OCI-LY7 (cell line): ENCODE results near the gene SAT1. TPM values are rescaled to one million over a fixed set of nuclear protein-coding genes. Genes with fewer than 3 reads are reported as not detected.

ENCODE experiments used
- BruUV-seq: library from RNA; stranded (reverse); fragments of 400-500 nt; replicated peaks from 2 replicates; lab custom pipeline; 2021; lab: Mats Ljungman, UMichigan
- CTCF ChIA-PET: fragments of 300-600 bp; sonication (Branson Sonifier 250); formaldehyde crosslinking; loops from one replicate; lab custom pipeline; 2022; ENCODE audit warnings: antibody characterized with exemption; ENCODE audit not compliant: unreplicated experiment; lab: Charles Lee
- POLR2A ChIA-PET: fragments of 300-600 bp; sonication (Branson Sonifier 250); formaldehyde crosslinking; loops from one replicate; lab custom pipeline; 2022; ENCODE audit warnings: antibody characterized with exemption; lab: Charles Lee
- DNase-seq: peaks from one replicate; pipeline ENCODE4 v3.0.0-alpha.2; 2015; ENCODE audit warnings: low spot score
- H2AFZ ChIP-seq: fragments of 200-600 bp; sonication (generic), shearing (Covaris generic); 2 replicates; pipeline ENCODE4 v1.6.1; 2014; ENCODE audit warnings: mild to moderate bottlenecking, antibody characterized with exemption, low read length, moderate library complexity
- H3K27ac ChIP-seq: fragments of 200-600 bp; sonication (generic); 2 replicates; pipeline ENCODE4 v1.5.1; 2014; ENCODE audit warnings: mixed run types, low read depth, mild to moderate bottlenecking, moderate library complexity, low read length, inconsistent platforms; ENCODE audit not compliant: poor library complexity, severe bottlenecking
- H3K36me3 ChIP-seq: fragments of 200-600 bp; sonication (generic); 2 replicates; pipeline ENCODE4 v1.6.1; 2014; ENCODE audit warnings: mild to moderate bottlenecking, antibody characterized with exemption, low read length, moderate library complexity, mixed read lengths; ENCODE audit not compliant: insufficient read depth
- H3K4me1 ChIP-seq: fragments of 200-600 bp; sonication (generic); 2 replicates; pipeline ENCODE4 v1.5.1; 2014; ENCODE audit warnings: mild to moderate bottlenecking, low read length; ENCODE audit not compliant: insufficient read depth, poor library complexity, severe bottlenecking
- H3K4me2 ChIP-seq: fragments of 200-600 bp; sonication (generic); 2 replicates; pipeline ENCODE4 v1.6.1; 2014; ENCODE audit warnings: mild to moderate bottlenecking, low read length
- H3K4me3 ChIP-seq: fragments of 200-600 bp; sonication (generic); 2 replicates; pipeline ENCODE4 v1.5.1; 2014; ENCODE audit warnings: mild to moderate bottlenecking, low read depth, low read length; ENCODE audit not compliant: poor library complexity, severe bottlenecking
- H3K79me2 ChIP-seq: fragments of 200-600 bp; sonication (generic); 2 replicates; pipeline ENCODE4 v1.6.1; 2016; ENCODE audit warnings: low read depth, mild to moderate bottlenecking, low read length, moderate library complexity, mixed read lengths; ENCODE audit not compliant: insufficient read depth
- H3K9me2 ChIP-seq: fragments of 200-600 bp; sonication (generic); 2 replicates; pipeline ENCODE4 v1.6.1; 2016; ENCODE audit warnings: mild to moderate bottlenecking, low read length, mixed read lengths; ENCODE audit not compliant: insufficient read depth
- H3K9me3 ChIP-seq: fragments of 200-600 bp; sonication (generic); 2 replicates; pipeline ENCODE4 v1.6.1; 2014; ENCODE audit warnings: mild to moderate bottlenecking, mixed run types, low read length, mixed read lengths
- H4K20me1 ChIP-seq: fragments of 200-600 bp; sonication (generic); 2 replicates; pipeline ENCODE4 v1.6.1; 2014; ENCODE audit warnings: mild to moderate bottlenecking, antibody characterized with exemption, low read length, moderate library complexity, mixed read lengths; ENCODE audit not compliant: insufficient read depth
- CTCF ChIP-seq: fragments of 200-600 bp; sonication (generic); conservative IDR thresholded peaks from 2 replicates; pipeline ENCODE4 v1.5.1; 2014; ENCODE audit warnings: mild to moderate bottlenecking, antibody characterized with exemption, low read length, moderate library complexity, mixed read lengths
- EZH2phosphoT487 ChIP-seq: fragments of 200-600 bp; sonication (generic); IDR thresholded peaks from 2 replicates; pipeline ENCODE4 v1.6.1; 2018; ENCODE audit warnings: low read depth, borderline replicate concordance, mild to moderate bottlenecking, mixed run types, antibody characterized with exemption, low read length, moderate library complexity, mixed read lengths
- intact Hi-C: fragments of 100-400 bp; cut with micrococcal nuclease; formaldehyde crosslinking; loops from one replicate; pipeline ENCODE4 v1.10.0; 2022; ENCODE audit not compliant: unreplicated experiment
- total RNA-seq, 2 experiments: library from RNA; depleted of rRNA in 1 of 2; stranded (reverse); fragments of >200 nt in 1 of 2; shearing (Covaris generic) in 1 of 2; gene quantifications; 2 replicates each; pipeline ENCODE4 v1.2.3, GENCODE V29; 2014 to 2022

SAT1 gene
- total RNA-seq, 2 experiments from 2014 or later, result 46.9 to 50.7 TPM

- H4K20me1 ChIP-seq, result no peaks in the 10 kb centered on the region
- no peaks in the 10 kb centered on the region for H3K9me2 ChIP-seq
- POLR2A ChIA-PET, result no interaction called here
- TF ChIP-seq CTCF, result no peak
- TF ChIP-seq EZH2phosphoT487, result no peak
- H3K9me3 ChIP-seq, result no peaks in the 10 kb centered on the region
- H2AFZ ChIP-seq, result no peak overlapping the region
- no peak overlapping the region for H3K27ac ChIP-seq
- CTCF ChIA-PET, result no interaction called here
- BruUV-seq, result no TSS peak
- H3K4me2 ChIP-seq, result no peak overlapping the region
- DNase-seq, result no peak
- no peak overlapping the region for H3K4me3 ChIP-seq
- intact Hi-C loops, result no loop called here
- no peaks in the 10 kb centered on the region for H3K79me2 ChIP-seq
- H3K4me1 ChIP-seq, result peaks cover 10% of the 10 kb centered on the region
- H3K36me3 ChIP-seq, result no peaks in the 10 kb centered on the region
These were observed 36.6 kb downstream of the SAT1 start for GRCh38 chrX:23819385-23820234.

- no peaks in the 10 kb centered on the region for H3K79me2 ChIP-seq
- no peak overlapping the region for H3K4me2 ChIP-seq
- intact Hi-C loops, result no loop called here
- BruUV-seq, result no TSS peak
- H3K9me2 ChIP-seq, result no peaks in the 10 kb centered on the region
- peaks cover 10% of the 10 kb centered on the region for H3K4me1 ChIP-seq
- H3K4me3 ChIP-seq, result no peak overlapping the region
- H2AFZ ChIP-seq, result no peak overlapping the region
- CTCF ChIA-PET, result no interaction called here
- no peaks in the 10 kb centered on the region for H3K36me3 ChIP-seq
- H3K27ac ChIP-seq, result no peak overlapping the region
- TF ChIP-seq CTCF (no peak), EZH2phosphoT487 (no peak)
- H4K20me1 ChIP-seq, result no peaks in the 10 kb centered on the region
- no peaks in the 10 kb centered on the region for H3K9me3 ChIP-seq
- DNase-seq, result no peak
- POLR2A ChIA-PET, result interaction anchor here (0.6 kb wide), 1 partner anchor 7 kb away, joined by 3 read pairs; no protein-coding TSS in a partner anchor
These were observed 37.3 kb downstream of the SAT1 start for GRCh38 chrX:23820235-23820782.

GRCh38 chrX:23821847-23822246 is 38.9 kb downstream of the SAT1 start:
- Histone ChIP-seq H4K20me1 (no peaks in the 10 kb centered on the region), H3K4me1 (peaks cover 9% of the 10 kb centered on the region), H3K4me2 (no peak overlapping the region), H3K36me3 (no peaks in the 10 kb centered on the region), H3K9me2 (no peaks in the 10 kb centered on the region), H3K79me2 (no peaks in the 10 kb centered on the region), H2AFZ (no peak overlapping the region), H3K9me3 (no peaks in the 10 kb centered on the region), H3K4me3 (no peak overlapping the region), H3K27ac (no peak overlapping the region)
- no peak for DNase-seq
- POLR2A ChIA-PET, result interaction anchor here (0.6 to 1.2 kb wide), 2 partner anchors 8 to 31 kb away, joined by 4 to 6 read pairs; no protein-coding TSS in a partner anchor
- CTCF ChIA-PET, result no interaction called here
- TF ChIP-seq EZH2phosphoT487 (no peak), CTCF (no peak)
- BruUV-seq, result no TSS peak
- intact Hi-C loops, result no loop called here
